IMR-90 (cell line): ENCODE measurements around the gene FGF12. TPM values are rescaled to one million over a fixed set of nuclear protein-coding genes. Genes with fewer than 3 reads are reported as not detected.

ENCODE experiments used
- ATAC-seq: fragments of 200-7000 bp; cut with Tn5 transposase; 2 replicates; pipeline ENCODE4 v1.9.1; 2020; ENCODE audit warnings: low read depth, mild to moderate bottlenecking, moderate library complexity
- BruUV-seq: library from RNA; stranded (reverse); fragments of 400-500 nt; replicated peaks from 2 replicates; lab custom pipeline; 2021; lab: Mats Ljungman, UMichigan
- CTCF ChIA-PET: fragments of 300-600 bp; formaldehyde crosslinking; extraction: SDS; loops from one replicate; lab custom pipeline; 2021; ENCODE audit warnings: antibody characterized with exemption; lab: Yijun Ruan, JAX
- POLR2A ChIA-PET: fragments of 300-600 bp; sonication (Branson Sonifier 250); formaldehyde crosslinking; loops from one replicate; lab custom pipeline; 2022; ENCODE audit warnings: antibody characterized with exemption; ENCODE audit not compliant: unreplicated experiment; lab: Charles Lee
- DNase-seq: peaks from one replicate; pipeline ENCODE4 v3.0.0; 2013
- H2AFZ ChIP-seq: replicated peaks from 2 replicates; pipeline ENCODE3; 2013; ENCODE audit warnings: low read length, mild to moderate bottlenecking; ENCODE audit not compliant: poor library complexity
- H2AK5ac ChIP-seq: 2 replicates; pipeline ENCODE4 v1.6.1; 2013; ENCODE audit warnings: low read depth, low read length, inconsistent platforms
- H2AK9ac ChIP-seq: replicated peaks from 2 replicates; pipeline ENCODE3; 2013; ENCODE audit warnings: mild to moderate bottlenecking, low read depth, low read length, moderate library complexity; ENCODE audit not compliant: poor library complexity
- H2BK120ac ChIP-seq: 2 replicates; pipeline ENCODE4 v1.6.1; 2013; ENCODE audit warnings: low read depth, low read length, inconsistent platforms
- H2BK15ac ChIP-seq: 3 replicates; pipeline ENCODE4 v1.6.1; 2013; ENCODE audit warnings: low read depth, low read length, inconsistent platforms
- H2BK20ac ChIP-seq: 2 replicates; pipeline ENCODE4 v1.6.1; 2013; ENCODE audit warnings: low read depth, mild to moderate bottlenecking, inconsistent platforms, low read length, moderate library complexity
- H2BK5ac ChIP-seq: 2 replicates; pipeline ENCODE4 v1.6.1; 2013; ENCODE audit warnings: mild to moderate bottlenecking, low read depth, low read length, inconsistent platforms; ENCODE audit not compliant: poor library complexity, severe bottlenecking
- H3K14ac ChIP-seq: replicated peaks from 2 replicates; pipeline ENCODE4 v1.6.1; 2013; ENCODE audit warnings: low read depth, low read length, inconsistent platforms
- H3K18ac ChIP-seq: 2 replicates; pipeline ENCODE4 v1.6.1; 2013; ENCODE audit warnings: low read depth, low read length, control low read depth
- H3K23ac ChIP-seq: 2 replicates; pipeline ENCODE4 v1.6.1; 2013; ENCODE audit warnings: low read depth, low read length, inconsistent platforms
- H3K27ac ChIP-seq: 2 replicates; pipeline ENCODE4 v1.5.1; 2013; ENCODE audit warnings: mild to moderate bottlenecking, control low read depth, low read length; ENCODE audit not compliant: insufficient read depth
- H3K27me3 ChIP-seq: 2 replicates; pipeline ENCODE4 v1.6.1; 2013; ENCODE audit warnings: low read length; ENCODE audit not compliant: control insufficient read depth, insufficient read depth
- H3K36me3 ChIP-seq: 2 replicates; pipeline ENCODE4 v1.6.1; 2013; ENCODE audit warnings: low read length, mixed read lengths; ENCODE audit not compliant: control insufficient read depth, insufficient read depth
- H3K4ac ChIP-seq: 2 replicates; pipeline ENCODE4 v1.6.1; 2013; ENCODE audit warnings: low read depth, low read length, inconsistent platforms
- H3K4me1 ChIP-seq: 2 replicates; pipeline ENCODE4 v1.6.1; 2013; ENCODE audit warnings: low read length, mixed read lengths; ENCODE audit not compliant: control insufficient read depth, insufficient read depth
- H3K4me2 ChIP-seq: 2 replicates; pipeline ENCODE4 v1.6.1; 2013; ENCODE audit warnings: low read depth, mild to moderate bottlenecking, control low read depth, low read length, moderate library complexity
- H3K4me3 ChIP-seq: 2 replicates; pipeline ENCODE4 v1.5.1; 2013; ENCODE audit warnings: low read depth, mild to moderate bottlenecking, control low read depth, low read length, moderate library complexity; ENCODE audit not compliant: insufficient read depth
- H3K56ac ChIP-seq: 2 replicates; pipeline ENCODE4 v1.6.1; 2013; ENCODE audit warnings: low read length, inconsistent platforms; ENCODE audit not compliant: insufficient read depth; ENCODE audit errors: extremely low read depth
- H3K79me1 ChIP-seq, 2 experiments: 2 replicates each; pipeline ENCODE4 v1.6.1; 2013; ENCODE audit warnings: low read length in 2 of 2, inconsistent platforms in 1 of 2, low read depth in 1 of 2
- H3K9ac ChIP-seq: 2 replicates; pipeline ENCODE4 v1.6.1; 2013; ENCODE audit warnings: low read depth, low read length, control low read depth
- H3K9me1 ChIP-seq: 2 replicates; pipeline ENCODE4 v1.6.1; 2013; ENCODE audit warnings: low read length, inconsistent platforms; ENCODE audit not compliant: insufficient read depth
- H3K9me3 ChIP-seq: 2 replicates; pipeline ENCODE4 v1.6.1; 2013; ENCODE audit warnings: low read length; ENCODE audit not compliant: control insufficient read depth, insufficient read depth
- H4K20me1 ChIP-seq: 2 replicates; pipeline ENCODE4 v1.6.1; 2013; ENCODE audit warnings: low read length, inconsistent platforms; ENCODE audit not compliant: insufficient read depth
- H4K5ac ChIP-seq: 2 replicates; pipeline ENCODE4 v1.6.1; 2013; ENCODE audit warnings: mild to moderate bottlenecking, low read depth, low read length, control low read depth
- H4K8ac ChIP-seq, 2 experiments: 2 replicates each; pipeline ENCODE4 v1.6.1; 2013; ENCODE audit warnings: low read depth in 2 of 2, low read length in 2 of 2, control low read depth in 1 of 2, inconsistent platforms in 1 of 2
- H4K91ac ChIP-seq: 2 replicates; pipeline ENCODE4 v1.6.1; 2013; ENCODE audit warnings: low read depth, low read length, inconsistent platforms; ENCODE audit not compliant: insufficient read depth
- NFE2L2 ChIP-seq: fragments of 150-350 bp; IDR thresholded peaks from 2 replicates; pipeline ENCODE4 v1.6.1; 2016; ENCODE audit warnings: low read depth, mild to moderate bottlenecking, low read length
- POLR2A ChIP-seq: IDR thresholded peaks from 2 replicates; pipeline ENCODE4 v1.6.1; 2012; ENCODE audit warnings: mild to moderate bottlenecking, low read depth, low read length
- RFX5 ChIP-seq: IDR thresholded peaks from 2 replicates; pipeline ENCODE4 v1.8.0; 2012; ENCODE audit warnings: low read depth, mild to moderate bottlenecking, low read length, moderate library complexity
- SMC3 ChIP-seq: fragments of 150-350 bp; IDR thresholded peaks from 2 replicates; pipeline ENCODE4 v1.6.1; 2016; ENCODE audit warnings: low read depth, mild to moderate bottlenecking, antibody characterized with exemption, low read length, moderate library complexity
- WGBS, 2 experiments: methylation state at CpG; one replicate each; pipeline versions ENCODE4 v1.1.5 to v1.1.7; 2013; ENCODE audit warnings: missing lambda C conversion rate in 2 of 2; ENCODE audit not compliant: insufficient read length in 1 of 2; ENCODE audit errors: extremely low coverage in 2 of 2; 5-methylcytosine and 5-hydroxymethylcytosine counted together
- dilution Hi-C: fragments of 300-500 bp; cut with HindIII; formaldehyde crosslinking; loops from one replicate; pipeline ENCODE4 v1.14.3; 2018; ENCODE audit warnings: low sequenced_read_pairs; ENCODE audit not compliant: unreplicated experiment
- in situ Hi-C: fragments of 300-500 bp; cut with MboI; formaldehyde crosslinking; loops from 3 replicates; pipeline ENCODE4 v1.14.3; 2019; ENCODE audit warnings: low sequenced_read_pairs, inconsistent platforms, mixed read lengths
- intact Hi-C: fragments of 100-400 bp; cut with micrococcal nuclease; formaldehyde crosslinking; loops from 2 replicates; pipeline ENCODE4 v1.10.0; 2022
- polyA plus RNA-seq, 3 experiments: library from polyadenylated mRNA; depleted of rRNA; stranded (reverse); fragments of >200 nt; gene quantifications; 2 replicates each; pipeline ENCODE4 v1.2.3, GENCODE V29; 2012; ENCODE audit warnings: low replicate concordance in 1 of 3
- total RNA-seq: library from RNA; depleted of rRNA; stranded (reverse); fragments of >200 nt; gene quantifications from 2 replicates; pipeline ENCODE4 v1.2.3, GENCODE V29; 2012
- TF ChIP-seq, protein P1 (sequence below): fragments of 150-350 bp; IDR thresholded peaks from 2 replicates; pipeline ENCODE4 v1.6.1; 2016; ENCODE audit warnings: low read depth, mild to moderate bottlenecking, low read length, moderate library complexity, borderline replicate concordance
- TF ChIP-seq, protein P2 (sequence below): fragments of 150-350 bp; IDR thresholded peaks from 2 replicates; pipeline ENCODE4 v1.6.1; 2017; ENCODE audit warnings: mild to moderate bottlenecking, antibody characterized with exemption, low read length, low read depth
- TF ChIP-seq, protein P3 (sequence below): conservative IDR thresholded peaks from 2 replicates; pipeline ENCODE4 v1.5.1; 2012; ENCODE audit warnings: mild to moderate bottlenecking, low read depth, low read length, improper control_type of control experiment

Gene FGF12
- total and polyA plus RNA-seq, 2 of the 4 experiments (the other 2 are of a cell fraction) = not detected

DNA sequence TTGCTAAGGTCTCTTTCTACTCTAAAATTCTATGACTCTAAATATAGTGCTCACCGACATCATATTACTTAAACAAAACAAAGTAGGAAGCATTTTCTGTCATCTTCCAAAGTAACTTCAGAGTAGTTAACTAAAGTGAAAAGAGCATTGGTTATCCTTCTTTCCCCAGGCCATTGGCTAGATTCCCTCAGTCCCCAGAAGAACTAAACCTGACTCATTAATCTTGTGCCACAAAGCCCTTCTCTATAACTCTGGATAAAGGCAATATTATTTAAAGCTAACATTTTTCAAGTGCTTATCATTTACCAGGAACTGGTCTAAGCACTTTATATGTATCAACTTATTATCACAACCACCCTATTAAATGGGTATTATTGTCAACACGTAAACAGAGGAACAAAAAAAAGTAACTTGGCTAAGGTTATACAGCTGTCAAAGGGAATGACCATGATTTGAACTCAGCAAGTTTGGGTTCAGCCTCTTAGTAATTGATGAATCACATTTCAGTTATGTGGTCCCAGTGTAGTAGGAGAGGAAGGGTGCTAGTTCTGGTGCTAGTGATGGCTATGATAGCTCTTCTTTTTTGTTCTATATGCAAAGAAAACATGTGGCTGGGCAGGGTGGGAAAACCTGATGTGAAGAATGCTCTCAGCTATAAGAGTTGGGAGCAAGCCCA is 304.9 kb downstream of the FGF12 start:
- no TSS peak for BruUV-seq
- Histone ChIP-seq H2BK20ac (no peak overlapping the region), H3K9me1 (no peaks in the 10 kb centered on the region), H3K18ac (no peak overlapping the region), H2BK120ac (no peak overlapping the region), H2AFZ (no peak overlapping the region), H4K5ac (no peak overlapping the region), H4K8ac (no peak overlapping the region), H3K23ac (no peak overlapping the region), H3K4me1 (no peaks in the 10 kb centered on the region), H3K14ac (no peak overlapping the region), H3K27me3 (no peaks in the 10 kb centered on the region), H3K4ac (no peak overlapping the region), H3K4me2 (no peak overlapping the region), H3K9ac (no peak overlapping the region), H4K91ac (no peak overlapping the region), H3K36me3 (no peaks in the 10 kb centered on the region), H3K79me1 (no peaks in the 10 kb centered on the region), H3K27ac (no peak overlapping the region), H4K20me1 (no peaks in the 10 kb centered on the region), H3K56ac (no peak overlapping the region), H2BK15ac (no peak overlapping the region), H2AK9ac (no peak overlapping the region), H2BK5ac (no peak overlapping the region), H3K4me3 (no peak overlapping the region), H2AK5ac (no peak overlapping the region), H3K9me3 (no peaks in the 10 kb centered on the region)
- intact Hi-C loops (no loop called here), in situ Hi-C loops (no loop called here), dilution Hi-C loops (no loop called here)
- TF ChIP-seq POLR2A (no peak), NFE2L2 (no peak), RFX5 (no peak), SMC3 (no peak)
- TF ChIP-seq, protein P1, sequence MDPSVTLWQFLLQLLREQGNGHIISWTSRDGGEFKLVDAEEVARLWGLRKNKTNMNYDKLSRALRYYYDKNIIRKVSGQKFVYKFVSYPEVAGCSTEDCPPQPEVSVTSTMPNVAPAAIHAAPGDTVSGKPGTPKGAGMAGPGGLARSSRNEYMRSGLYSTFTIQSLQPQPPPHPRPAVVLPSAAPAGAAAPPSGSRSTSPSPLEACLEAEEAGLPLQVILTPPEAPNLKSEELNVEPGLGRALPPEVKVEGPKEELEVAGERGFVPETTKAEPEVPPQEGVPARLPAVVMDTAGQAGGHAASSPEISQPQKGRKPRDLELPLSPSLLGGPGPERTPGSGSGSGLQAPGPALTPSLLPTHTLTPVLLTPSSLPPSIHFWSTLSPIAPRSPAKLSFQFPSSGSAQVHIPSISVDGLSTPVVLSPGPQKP = no peak
- TF ChIP-seq, protein P2, sequence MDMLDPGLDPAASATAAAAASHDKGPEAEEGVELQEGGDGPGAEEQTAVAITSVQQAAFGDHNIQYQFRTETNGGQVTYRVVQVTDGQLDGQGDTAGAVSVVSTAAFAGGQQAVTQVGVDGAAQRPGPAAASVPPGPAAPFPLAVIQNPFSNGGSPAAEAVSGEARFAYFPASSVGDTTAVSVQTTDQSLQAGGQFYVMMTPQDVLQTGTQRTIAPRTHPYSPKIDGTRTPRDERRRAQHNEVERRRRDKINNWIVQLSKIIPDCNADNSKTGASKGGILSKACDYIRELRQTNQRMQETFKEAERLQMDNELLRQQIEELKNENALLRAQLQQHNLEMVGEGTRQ = no peak
- TF ChIP-seq, protein P3, sequence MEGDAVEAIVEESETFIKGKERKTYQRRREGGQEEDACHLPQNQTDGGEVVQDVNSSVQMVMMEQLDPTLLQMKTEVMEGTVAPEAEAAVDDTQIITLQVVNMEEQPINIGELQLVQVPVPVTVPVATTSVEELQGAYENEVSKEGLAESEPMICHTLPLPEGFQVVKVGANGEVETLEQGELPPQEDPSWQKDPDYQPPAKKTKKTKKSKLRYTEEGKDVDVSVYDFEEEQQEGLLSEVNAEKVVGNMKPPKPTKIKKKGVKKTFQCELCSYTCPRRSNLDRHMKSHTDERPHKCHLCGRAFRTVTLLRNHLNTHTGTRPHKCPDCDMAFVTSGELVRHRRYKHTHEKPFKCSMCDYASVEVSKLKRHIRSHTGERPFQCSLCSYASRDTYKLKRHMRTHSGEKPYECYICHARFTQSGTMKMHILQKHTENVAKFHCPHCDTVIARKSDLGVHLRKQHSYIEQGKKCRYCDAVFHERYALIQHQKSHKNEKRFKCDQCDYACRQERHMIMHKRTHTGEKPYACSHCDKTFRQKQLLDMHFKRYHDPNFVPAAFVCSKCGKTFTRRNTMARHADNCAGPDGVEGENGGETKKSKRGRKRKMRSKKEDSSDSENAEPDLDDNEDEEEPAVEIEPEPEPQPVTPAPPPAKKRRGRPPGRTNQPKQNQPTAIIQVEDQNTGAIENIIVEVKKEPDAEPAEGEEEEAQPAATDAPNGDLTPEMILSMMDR = no peak
- ATAC-seq (no peak), DNase-seq (no peak)
- CTCF ChIA-PET = interaction anchor here (0.9 to 2.2 kb wide), 3 partner anchors 9 to 22 kb away, joined by 3 to 13 read pairs (median 9); no protein-coding TSS in a partner anchor
- POLR2A ChIA-PET = no interaction called here
- WGBS, 2 experiments = no CpG with 5 or more reads among the region's 2 CpGs
